Mononuclear cell (primary cell): Measurements from ENCODE around the gene NFX1. TPM values are rescaled to one million over a fixed set of nuclear protein-coding genes. Genes with fewer than 3 reads are reported as not detected.

Experiments used
- H3K27me3 ChIP-seq: 2 replicates; pipeline ENCODE4 v1.6.0; 2011; ENCODE audit warnings: low read length, control low read depth; ENCODE audit not compliant: insufficient read depth
- H3K4me1 ChIP-seq: 2 replicates; pipeline ENCODE4 v1.5.1; 2011; ENCODE audit warnings: mild to moderate bottlenecking, low read length, control low read depth; ENCODE audit not compliant: insufficient read depth
- H3K4me3 ChIP-seq: 2 replicates; pipeline ENCODE4 v1.5.1; 2011; ENCODE audit warnings: mild to moderate bottlenecking, low read length, moderate library complexity
- H3K9me3 ChIP-seq: 2 replicates; pipeline ENCODE4 v1.5.1; 2011; ENCODE audit warnings: low read depth, mild to moderate bottlenecking, control low read depth, low read length
- total RNA-seq: library from RNA; depleted of rRNA; stranded (reverse); fragments of >200 nt; gene quantifications from one replicate; pipeline ENCODE4 v1.2.3, GENCODE V29; 2012

Gene NFX1
- total RNA-seq, 1 donor: 32.0 TPM

- Histone ChIP-seq H3K4me3 (no peak overlapping the region), H3K9me3 (no peaks in the 10 kb centered on the region), H3K4me1 (peaks cover 27% of the 10 kb centered on the region), H3K27me3 (no peaks in the 10 kb centered on the region)
These were observed 129.5 kb downstream of the NFX1 start for GRCh38 chr9:33419708-33420303.

Other genes starting within 250 kb of the NFX1 start
- gene SMU1, start 213.8 kb upstream of the NFX1 start, total RNA-seq: 25.5 TPM
- gene B4GALT1, start 123.2 kb upstream of the NFX1 start, total RNA-seq: 62.5 TPM
- gene SPINK4, start 50.3 kb upstream of the NFX1 start, total RNA-seq: not detected
- 54.4 TPM for gene BAG1, start 25.8 kb upstream of the NFX1 start, total RNA-seq
- gene CHMP5, start 25.5 kb upstream of the NFX1 start, total RNA-seq: 21.6 TPM
- gene AQP7, start 112.1 kb downstream of the NFX1 start, total RNA-seq: 0.21 TPM
- 22.1 TPM for gene AQP3, start 157.1 kb downstream of the NFX1 start, total RNA-seq
- gene NOL6, start 183.4 kb downstream of the NFX1 start, total RNA-seq: 15.6 TPM
- 1.2 TPM for gene ANKRD18B, start 233.7 kb downstream of the NFX1 start, total RNA-seq